IPS-20b (cell line): ENCODE data around the gene NBPF20.
"Not testable (repeated sequence)": the region's sequence is repeated elsewhere in the genome, so short reads cannot be mapped to it uniquely, and the experiment has no call there.

Experiments used
- H3K27ac ChIP-seq: one replicate; pipeline ENCODE4 v1.5.1; 2013; ENCODE audit warnings: low read length
- H3K27me3 ChIP-seq: 2 replicates; pipeline ENCODE4 v1.6.1; 2013; ENCODE audit warnings: mild to moderate bottlenecking, low read length, inconsistent platforms; ENCODE audit not compliant: insufficient read depth
- H3K36me3 ChIP-seq: 2 replicates; pipeline ENCODE4 v1.6.1; 2013; ENCODE audit warnings: low read depth, mild to moderate bottlenecking, inconsistent platforms, low read length, moderate library complexity; ENCODE audit not compliant: insufficient read depth
- H3K4me1 ChIP-seq: 2 replicates; pipeline ENCODE4 v1.6.1; 2013; ENCODE audit warnings: mild to moderate bottlenecking, control low read depth, inconsistent platforms, low read length, moderate library complexity; ENCODE audit not compliant: insufficient read depth
- H3K4me3 ChIP-seq: 2 replicates; pipeline ENCODE4 v1.5.1; 2013; ENCODE audit warnings: mild to moderate bottlenecking, low read length, inconsistent platforms
- H3K9ac ChIP-seq: 2 replicates; pipeline ENCODE4 v1.6.1; 2013; ENCODE audit warnings: low read depth, mild to moderate bottlenecking, inconsistent platforms, low read length, moderate library complexity
- H3K9me3 ChIP-seq: 2 replicates; pipeline ENCODE4 v1.6.1; 2013; ENCODE audit warnings: mild to moderate bottlenecking, low read depth, low read length, inconsistent platforms; ENCODE audit not compliant: insufficient read depth

Gene NBPF20

GRCh38 chr1:145404949-145405348, 20.5 kb downstream of the NBPF20 start:
- H3K27me3 ChIP-seq, H3K36me3 ChIP-seq, H3K9ac ChIP-seq, H3K4me1 ChIP-seq, H3K9me3 ChIP-seq, H3K27ac ChIP-seq, H3K4me3 ChIP-seq: not testable (repeated sequence)

- H3K27ac ChIP-seq, H3K27me3 ChIP-seq, H3K36me3 ChIP-seq, H3K9ac ChIP-seq, H3K4me3 ChIP-seq, H3K4me1 ChIP-seq, H3K9me3 ChIP-seq: not testable (repeated sequence)
Observed at GRCh38 chr1:145400701-145401100, 24.7 kb downstream of the NBPF20 start.
